ENCODE measurements around the gene ARHGDIG. TPM values are rescaled to one million over a fixed set of nuclear protein-coding genes. Genes with fewer than 3 reads are reported as not detected.

Gene ARHGDIG
- total and polyA plus RNA-seq, 2 donors: 0.95 to 2.3 TPM

DNA sequence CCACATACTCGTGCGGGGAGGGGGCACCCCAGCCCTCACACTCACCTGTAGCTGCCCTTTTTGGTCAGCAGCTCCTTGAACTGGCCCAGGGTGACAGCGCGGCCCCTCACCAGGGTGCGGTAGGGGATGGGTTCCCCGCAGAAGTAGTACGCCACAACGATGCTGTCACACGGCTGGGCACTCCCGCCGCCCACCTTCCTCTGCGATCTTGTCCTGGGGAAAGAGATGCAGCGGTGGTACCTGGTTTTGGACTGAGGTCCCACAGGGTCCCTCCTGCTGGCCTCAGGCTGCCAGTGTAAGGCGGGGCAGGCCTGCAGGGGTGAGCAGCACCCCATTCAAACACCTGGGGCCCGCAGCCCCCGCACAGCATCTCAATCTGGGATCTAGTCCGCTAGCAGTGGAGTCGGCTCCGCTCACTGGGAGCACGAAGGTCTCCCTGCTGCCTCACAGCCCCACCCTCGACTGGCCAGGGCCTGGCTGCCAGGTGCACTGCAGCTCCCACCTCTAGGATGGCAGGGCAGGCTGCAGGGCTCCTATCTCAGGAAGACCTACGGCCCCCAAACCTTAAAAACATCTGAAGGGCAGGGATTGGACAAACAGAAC lies 9.1 kb downstream of the ARHGDIG start:
- WGBS: 94% methylated on average over 22 of the region's 22 CpGs
- Histone ChIP-seq H3K4me1 (ENCODE audit: insufficient read depth) (no peaks in the 10 kb centered on the region), H3K27ac (ENCODE audit: low read depth) (no peak overlapping the region), H3K4me3 (ENCODE audit: low read depth, low read length) (no peak overlapping the region), H3K36me3 (ENCODE audit: insufficient read depth) (peaks cover 9% of the 10 kb centered on the region)
- no peak for DNase-seq (ENCODE audit: extremely low spot score)

DNA sequence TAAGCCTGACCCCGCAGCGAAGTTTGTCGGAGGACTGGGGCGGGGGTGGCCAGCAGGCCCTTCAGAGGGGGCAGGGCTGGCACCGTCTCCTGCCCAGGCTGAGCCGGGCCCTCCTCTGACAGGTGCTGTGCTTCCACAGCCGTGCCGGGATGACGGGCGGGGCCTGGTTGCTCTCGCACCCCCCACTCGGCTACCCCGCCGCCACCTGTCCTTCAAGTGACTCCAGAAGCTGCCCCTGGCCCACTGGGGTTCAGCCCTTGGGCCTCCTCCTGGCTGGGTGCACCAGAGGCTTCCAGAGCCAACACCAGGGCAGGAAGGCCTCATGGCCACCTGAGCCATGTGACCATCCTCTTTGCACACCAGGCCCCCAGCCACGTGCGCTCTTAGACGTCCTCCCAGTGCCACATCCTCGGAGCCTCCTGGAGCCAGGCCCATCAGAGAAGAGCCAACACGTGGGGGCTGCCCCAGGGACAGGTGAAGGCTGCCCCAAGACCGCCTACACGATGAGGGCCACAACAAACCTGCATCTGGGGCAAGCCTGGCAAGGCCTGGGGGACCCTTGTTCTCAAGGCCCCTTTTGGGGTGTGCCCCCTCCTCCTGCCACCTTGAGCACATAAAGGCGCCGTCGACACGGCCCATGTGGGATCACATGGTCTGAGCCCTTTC lies 9.8 kb downstream of the ARHGDIG start:
- 89% methylated on average over 25 of the region's 25 CpGs for WGBS
- no peak overlapping the region for H3K4me3 ChIP-seq (ENCODE audit: low read depth, low read length)
- H3K4me1 ChIP-seq (ENCODE audit: insufficient read depth): no peaks in the 10 kb centered on the region
- peaks cover 9% of the 10 kb centered on the region for H3K36me3 ChIP-seq (ENCODE audit: insufficient read depth)
- no peak for DNase-seq (ENCODE audit: extremely low spot score)
- no peak overlapping the region for H3K27ac ChIP-seq (ENCODE audit: low read depth)

DNA sequence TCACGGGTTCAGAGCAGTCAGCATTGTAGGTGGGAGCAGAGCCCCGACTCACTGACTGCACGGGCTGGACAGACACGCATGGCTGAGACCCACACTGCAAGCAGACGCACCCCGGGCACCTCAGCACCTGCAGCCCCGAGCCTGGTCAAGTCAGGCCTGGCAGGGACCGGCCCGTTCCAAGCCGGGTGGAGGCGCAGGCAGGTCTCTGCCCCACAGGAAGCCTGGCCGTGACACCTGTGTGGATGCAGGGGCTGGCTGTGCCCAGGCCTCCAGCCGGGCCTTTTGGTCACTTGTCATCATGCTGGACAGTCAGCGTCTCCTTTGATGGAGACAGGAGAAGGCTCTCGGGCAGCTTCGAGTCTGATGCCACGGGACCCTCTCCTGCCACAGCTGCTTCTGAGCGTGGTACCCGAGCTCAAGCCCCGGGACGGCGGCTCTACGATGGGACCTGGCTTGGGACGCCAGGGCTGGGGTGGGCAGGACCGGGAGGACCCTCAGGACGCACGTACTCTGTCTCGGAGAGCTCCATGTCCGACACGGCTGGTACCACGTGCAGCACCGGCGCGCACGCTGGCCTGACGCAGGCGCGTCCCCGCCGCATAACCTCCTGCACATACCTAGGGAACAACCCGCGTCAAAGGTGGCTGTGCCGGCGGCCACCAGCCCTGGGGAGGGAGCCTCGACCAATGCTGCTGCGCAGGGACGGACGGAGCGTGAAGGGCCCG lies 10.5 kb downstream of the ARHGDIG start:
- WGBS: 94% methylated on average over 50 of the region's 50 CpGs
- peaks cover 9% of the 10 kb centered on the region for H3K36me3 ChIP-seq (ENCODE audit: insufficient read depth)
- no peaks in the 10 kb centered on the region for H3K4me1 ChIP-seq (ENCODE audit: insufficient read depth)
- H3K4me3 ChIP-seq (ENCODE audit: low read depth, low read length): no peak overlapping the region
- DNase-seq (ENCODE audit: extremely low spot score): no peak
- no peak overlapping the region for H3K27ac ChIP-seq (ENCODE audit: low read depth)

GRCh38 chr16:291539-291938 lies 11.1 kb downstream of the ARHGDIG start:
- Histone ChIP-seq H3K27ac (ENCODE audit: low read depth) (no peak overlapping the region), H3K36me3 (ENCODE audit: insufficient read depth) (peaks cover 9% of the 10 kb centered on the region), H3K4me1 (ENCODE audit: insufficient read depth) (no peaks in the 10 kb centered on the region), H3K4me3 (ENCODE audit: low read depth, low read length) (no peak overlapping the region)
- DNase-seq (ENCODE audit: extremely low spot score): no peak
- 89% methylated on average over 17 of the region's 17 CpGs for WGBS

DNA sequence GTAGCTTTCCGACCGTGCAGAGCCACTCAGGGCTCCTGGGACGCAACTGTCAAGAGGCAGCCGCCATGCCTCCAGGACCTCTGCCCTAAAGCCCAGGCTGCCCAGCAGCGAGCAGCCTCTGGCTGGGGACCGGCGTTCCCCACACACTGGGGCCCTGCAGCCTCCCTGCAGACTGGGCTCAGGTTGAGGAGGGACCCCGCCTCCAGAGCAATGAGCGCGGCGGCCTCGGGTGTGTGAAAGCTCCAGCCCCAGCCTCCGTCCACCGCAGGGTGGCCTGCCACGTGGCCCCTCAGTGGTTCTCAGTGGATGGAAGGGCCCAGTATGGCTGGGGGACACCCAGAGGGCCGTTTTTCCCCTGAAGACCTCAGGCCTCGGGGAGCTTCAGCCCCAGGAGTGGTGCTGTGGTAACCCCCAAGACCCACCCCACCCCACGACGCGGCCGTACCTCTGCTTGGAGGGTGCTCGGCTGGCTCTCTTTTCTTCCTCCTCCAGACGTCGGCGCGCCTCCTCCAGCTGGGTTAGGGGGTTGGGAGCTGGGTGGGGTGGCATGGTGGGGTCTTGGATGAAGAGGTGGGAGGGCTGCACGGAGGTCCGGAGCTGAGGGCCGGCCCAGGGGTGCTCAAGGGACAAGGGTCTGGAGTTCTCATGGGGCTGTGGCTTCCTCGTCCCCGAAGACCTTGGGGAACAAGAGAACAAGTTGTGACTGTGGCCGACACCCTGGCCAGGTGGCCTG lies 12.8 kb downstream of the ARHGDIG start:
- WGBS: 96% methylated on average over 32 of the region's 32 CpGs
- no peak for DNase-seq (ENCODE audit: extremely low spot score)
- Histone ChIP-seq H3K4me1 (ENCODE audit: insufficient read depth) (no peaks in the 10 kb centered on the region), H3K4me3 (ENCODE audit: low read depth, low read length) (no peak overlapping the region), H3K27ac (ENCODE audit: low read depth) (no peak overlapping the region), H3K36me3 (ENCODE audit: insufficient read depth) (peaks cover 5% of the 10 kb centered on the region)

GRCh38 chr16:296276-296675 lies 15.9 kb downstream of the ARHGDIG start:
- no peak overlapping the region for H3K27ac ChIP-seq (ENCODE audit: low read depth)
- no peak for DNase-seq (ENCODE audit: extremely low spot score)
- no peaks in the 10 kb centered on the region for H3K4me1 ChIP-seq (ENCODE audit: insufficient read depth)
- H3K36me3 ChIP-seq (ENCODE audit: insufficient read depth): peaks cover 1% of the 10 kb centered on the region
- 94% methylated on average over 14 of the region's 14 CpGs for WGBS
- no peak overlapping the region for H3K4me3 ChIP-seq (ENCODE audit: low read depth, low read length)

DNA sequence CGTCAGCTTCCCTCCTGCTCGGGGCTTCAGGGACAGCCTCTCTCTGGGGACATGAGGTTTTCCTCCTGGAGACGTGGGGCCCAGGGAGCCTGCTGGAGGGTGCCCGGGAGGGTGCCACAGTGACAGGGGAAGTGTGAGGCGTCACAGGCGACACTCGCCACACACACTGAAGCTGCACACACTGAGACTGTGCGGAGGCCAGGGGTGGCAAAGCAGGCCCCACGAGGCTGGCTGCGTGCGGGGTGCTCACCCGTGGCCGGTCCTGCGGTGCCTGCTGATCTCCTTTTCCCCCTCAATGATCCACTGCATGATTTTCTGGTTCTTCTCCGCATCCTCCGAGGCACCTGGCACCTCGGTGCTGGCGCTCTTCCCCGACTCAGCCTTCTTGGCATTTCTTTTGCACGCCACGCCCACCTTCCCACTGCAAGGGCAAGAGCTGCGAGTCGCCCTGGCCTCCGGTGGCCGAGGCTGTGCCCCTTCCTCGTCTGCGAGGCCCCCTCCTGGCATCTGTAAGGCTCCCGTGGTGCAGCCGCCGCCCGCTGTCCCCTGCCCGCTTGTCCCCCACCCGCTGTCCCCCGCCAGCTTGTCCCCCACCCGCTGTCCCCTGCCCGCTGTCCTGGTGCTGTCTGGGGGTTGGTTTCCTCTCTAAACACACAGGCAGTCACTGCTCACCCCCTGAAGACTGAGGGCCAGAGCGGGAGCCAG lies 16.6 kb downstream of the ARHGDIG start:
- Histone ChIP-seq H3K4me3 (ENCODE audit: low read depth, low read length) (no peak overlapping the region), H3K36me3 (ENCODE audit: insufficient read depth) (peaks cover 1% of the 10 kb centered on the region), H3K27ac (ENCODE audit: low read depth) (no peak overlapping the region), H3K4me1 (ENCODE audit: insufficient read depth) (no peaks in the 10 kb centered on the region)
- 91% methylated on average over 37 of the region's 37 CpGs for WGBS
- no peak for DNase-seq (ENCODE audit: extremely low spot score)

GRCh38 chr16:297832-298231 lies 17.4 kb downstream of the ARHGDIG start:
- WGBS: 94% methylated on average over 32 of the region's 32 CpGs
- peaks cover 1% of the 10 kb centered on the region for H3K36me3 ChIP-seq (ENCODE audit: insufficient read depth)
- DNase-seq (ENCODE audit: extremely low spot score): no peak

GRCh38 chr16:301235-301634 lies 20.8 kb downstream of the ARHGDIG start:
- H3K27ac ChIP-seq (ENCODE audit: low read depth): no peak overlapping the region
- 98% methylated on average over 6 of the region's 6 CpGs for WGBS
- no peaks in the 10 kb centered on the region for H3K36me3 ChIP-seq (ENCODE audit: insufficient read depth)
- DNase-seq (ENCODE audit: extremely low spot score): no peak
- no peak overlapping the region for H3K4me3 ChIP-seq (ENCODE audit: low read depth, low read length)
- no peaks in the 10 kb centered on the region for H3K4me1 ChIP-seq (ENCODE audit: insufficient read depth)

More at GRCh38 chr16:297832-298231, 17.4 kb downstream of the ARHGDIG start:
- Histone ChIP-seq H3K27ac (ENCODE audit: low read depth) (no peak overlapping the region), H3K4me1 (ENCODE audit: insufficient read depth) (no peaks in the 10 kb centered on the region), H3K4me3 (ENCODE audit: low read depth, low read length) (no peak overlapping the region)

DNA sequence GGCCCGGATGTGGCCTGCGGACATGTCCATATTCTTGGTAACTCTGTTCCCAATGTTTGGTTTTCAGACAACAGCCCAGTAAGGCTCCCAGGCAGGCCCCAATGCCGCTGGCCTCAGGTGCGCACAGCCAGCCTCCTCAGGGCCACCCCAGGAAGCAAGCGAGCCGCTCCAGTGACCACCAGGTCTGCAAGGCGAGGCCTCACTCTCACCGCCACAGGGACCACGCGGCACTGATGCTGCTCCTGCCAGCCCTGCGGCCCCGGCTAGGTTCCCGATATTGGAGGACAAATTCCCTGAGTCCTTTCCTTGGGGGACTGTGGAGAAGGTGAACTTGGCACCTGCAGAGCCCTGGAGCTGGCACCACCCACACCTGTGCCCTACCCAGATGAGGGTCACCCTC lies 21.6 kb downstream of the ARHGDIG start:
- no peak overlapping the region for H3K4me3 ChIP-seq (ENCODE audit: low read depth, low read length)
- no peak overlapping the region for H3K27ac ChIP-seq (ENCODE audit: low read depth)
- no peak for DNase-seq (ENCODE audit: extremely low spot score)
- no peaks in the 10 kb centered on the region for H3K4me1 ChIP-seq (ENCODE audit: insufficient read depth)
- 97% methylated on average over 13 of the region's 13 CpGs for WGBS
- no peaks in the 10 kb centered on the region for H3K36me3 ChIP-seq (ENCODE audit: insufficient read depth)

DNA sequence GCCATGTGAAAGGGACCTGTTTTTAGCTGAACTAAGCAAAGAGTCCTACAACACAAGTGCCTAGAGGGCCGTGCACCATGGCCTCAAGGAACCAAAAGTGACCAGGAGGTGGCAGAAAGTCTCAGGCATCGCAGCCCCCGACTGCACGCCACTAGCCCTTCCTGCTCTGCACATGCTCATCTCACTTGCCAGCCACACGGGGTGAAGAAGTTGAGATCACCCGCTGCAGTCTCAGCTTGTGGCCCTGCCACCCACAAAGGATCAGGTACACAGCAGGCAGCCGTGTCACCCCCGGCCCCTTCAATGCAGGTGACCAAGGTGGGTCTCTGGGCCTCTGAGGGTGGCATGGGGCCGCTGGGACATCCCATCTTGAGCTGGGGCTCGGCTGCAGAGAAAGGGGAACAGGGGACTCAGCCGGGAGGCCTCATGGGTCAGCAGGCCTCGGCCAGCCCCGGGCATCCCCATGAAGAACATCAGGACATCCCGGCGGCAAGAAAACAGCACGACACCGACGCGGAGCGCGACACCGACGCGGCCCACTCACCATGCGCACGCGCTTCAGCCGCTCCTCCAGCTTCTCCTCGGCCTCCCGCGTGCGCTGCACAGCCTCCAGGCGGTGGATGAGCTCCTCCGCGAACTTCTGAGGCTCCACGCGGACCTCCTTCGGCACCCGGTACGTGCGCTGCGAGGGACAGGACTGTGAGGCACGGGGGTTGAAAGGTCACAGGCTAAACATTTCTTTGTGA lies 23.5 kb downstream of the ARHGDIG start:
- Histone ChIP-seq H3K36me3 (ENCODE audit: insufficient read depth) (no peaks in the 10 kb centered on the region), H3K4me1 (ENCODE audit: insufficient read depth) (no peaks in the 10 kb centered on the region), H3K4me3 (ENCODE audit: low read depth, low read length) (no peak overlapping the region), H3K27ac (ENCODE audit: low read depth) (no peak overlapping the region)
- 88% methylated on average over 43 of the region's 43 CpGs for WGBS
- DNase-seq (ENCODE audit: extremely low spot score): no peak

DNA sequence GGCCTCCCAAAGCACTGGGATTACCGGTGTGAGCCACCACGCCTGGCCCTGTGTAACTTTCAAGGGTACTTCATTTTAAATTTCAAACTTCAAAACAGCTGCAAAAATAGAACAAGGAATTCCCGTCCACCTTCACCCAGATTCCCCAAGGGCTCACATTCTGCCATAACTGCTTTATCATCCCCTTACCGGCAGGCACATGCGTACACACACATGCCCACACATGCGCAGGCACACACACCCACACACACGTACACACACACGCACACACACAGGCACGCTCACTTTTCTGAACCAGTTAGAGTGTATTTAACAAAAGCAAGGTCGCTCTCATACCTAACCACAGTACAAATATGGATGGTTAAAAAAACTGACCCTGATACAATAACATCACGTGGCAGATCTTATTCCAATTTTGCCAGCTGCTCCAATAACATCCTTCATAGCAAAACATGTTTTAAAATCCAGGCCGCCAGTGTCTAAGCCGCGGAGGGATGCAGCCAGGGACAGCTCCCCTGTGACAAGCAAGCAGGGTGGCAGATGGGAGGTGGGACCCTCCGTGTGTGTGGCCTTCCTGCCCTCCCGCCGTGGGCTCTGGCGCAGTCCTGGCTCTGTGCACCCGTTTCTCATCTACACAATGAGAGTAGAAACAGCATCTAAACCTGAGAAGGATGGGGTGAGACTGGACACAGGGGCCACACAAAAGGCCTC lies 25.7 kb downstream of the ARHGDIG start:
- Histone ChIP-seq H3K4me1 (ENCODE audit: insufficient read depth) (no peaks in the 10 kb centered on the region), H3K36me3 (ENCODE audit: insufficient read depth) (no peaks in the 10 kb centered on the region), H3K27ac (ENCODE audit: low read depth) (no peak overlapping the region), H3K4me3 (ENCODE audit: low read depth, low read length) (no peak overlapping the region)
- no peak for DNase-seq (ENCODE audit: extremely low spot score)
- 84% methylated on average over 19 of the region's 19 CpGs for WGBS

All from urinary bladder (tissue), 4 donors.